H1 (cell line): ENCODE measurements around the gene DOK3. TPM values are rescaled to one million over a fixed set of nuclear protein-coding genes. Genes with fewer than 3 reads are reported as not detected.

ENCODE experiments used
- CTCF ChIA-PET: fragments of 300-600 bp; sonication (Branson Sonifier 250); formaldehyde crosslinking; loops from one replicate; lab custom pipeline; 2021; ENCODE audit not compliant: partially characterized antibody; lab: Charles Lee
- POLR2A ChIA-PET: fragments of 300-600 bp; sonication (Branson Sonifier 250); formaldehyde crosslinking; loops from one replicate; lab custom pipeline; 2021; ENCODE audit warnings: inconsistent platforms; ENCODE audit not compliant: partially characterized antibody; lab: Charles Lee
- DNase-seq, 2 experiments: peaks; one replicate each; pipeline versions ENCODE4 v3.0.0 to v3.0.0-alpha.2; 2010 to 2022; ENCODE audit warnings: low spot score in 2 of 2, low read depth in 1 of 2, mixed read lengths in 1 of 2
- FAIRE-seq: peaks from 2 replicates; lab custom pipeline; 2011; peaks lifted over from hg19 to GRCh38; lab: Jason Lieb, UNC
- H2AFZ ChIP-seq: 2 replicates; pipeline ENCODE4 v1.8.1; 2012; ENCODE audit warnings: low read length, inconsistent platforms
- H2AK5ac ChIP-seq: 2 replicates; pipeline ENCODE4 v1.6.1; 2013; ENCODE audit warnings: low read depth, low read length
- H2BK120ac ChIP-seq: replicated peaks from 2 replicates; pipeline ENCODE3; 2013; ENCODE audit warnings: low read depth, low read length, inconsistent platforms
- H2BK12ac ChIP-seq: 2 replicates; pipeline ENCODE4 v1.6.1; 2013; ENCODE audit warnings: low read depth, low read length
- H2BK15ac ChIP-seq: 2 replicates; pipeline ENCODE4 v1.6.1; 2013; ENCODE audit warnings: low read length
- H2BK20ac ChIP-seq: 2 replicates; pipeline ENCODE4 v1.6.1; 2013; ENCODE audit warnings: low read length
- H2BK5ac ChIP-seq: 2 replicates; pipeline ENCODE4 v1.6.1; 2013; ENCODE audit warnings: low read depth, low read length
- H3K14ac ChIP-seq: 2 replicates; pipeline ENCODE4 v1.6.1; 2013; ENCODE audit warnings: inconsistent platforms; ENCODE audit not compliant: insufficient read length
- H3K18ac ChIP-seq: 2 replicates; pipeline ENCODE4 v1.6.1; 2013; ENCODE audit warnings: low read length; ENCODE audit errors: extremely low read depth
- H3K23ac ChIP-seq: 2 replicates; pipeline ENCODE4 v1.6.1; 2013; ENCODE audit warnings: inconsistent platforms; ENCODE audit not compliant: insufficient read length
- H3K23me2 ChIP-seq: 2 replicates; pipeline ENCODE4 v1.6.1; 2013; ENCODE audit warnings: low read depth, low read length
- H3K27ac ChIP-seq: 2 replicates; pipeline ENCODE4 v1.6.1; 2011; ENCODE audit warnings: low read depth, low read length, inconsistent platforms
- H3K27me3 ChIP-seq, 4 experiments: replicated peaks in 1 of 4; 1 replicate in 1 of 4; 2 replicates in 3 of 4; pipeline versions ENCODE4 v1.6.1 to v1.8.1; 2011 to 2013; ENCODE audit warnings: low read length in 3 of 4, mild to moderate bottlenecking in 3 of 4, inconsistent platforms in 2 of 4, mixed read lengths in 2 of 4, moderate library complexity in 1 of 4; ENCODE audit not compliant: control insufficient read depth in 3 of 4, insufficient read depth in 3 of 4; ENCODE audit errors: extremely low read depth in 1 of 4
- H3K36me3 ChIP-seq, 4 experiments: 2 replicates each; pipeline versions ENCODE4 v1.6.1 to v1.8.1; 2011 to 2013; ENCODE audit warnings: mild to moderate bottlenecking in 4 of 4, low read length in 3 of 4, moderate library complexity in 2 of 4, control low read depth in 1 of 4, inconsistent platforms in 1 of 4; ENCODE audit not compliant: insufficient read depth in 4 of 4, control insufficient read depth in 2 of 4
- H3K4ac ChIP-seq: replicated peaks from 2 replicates; pipeline ENCODE3; 2013; ENCODE audit warnings: low read length, low read depth, mixed read lengths, inconsistent platforms; ENCODE audit not compliant: insufficient read length
- H3K4me1 ChIP-seq, 4 experiments: replicated peaks in 1 of 4; 1 replicate in 1 of 4; 2 replicates in 3 of 4; pipeline versions ENCODE4 v1.6.1 to v1.8.1; 2011 to 2013; ENCODE audit warnings: low read length in 3 of 4, inconsistent platforms in 2 of 4, mixed read lengths in 1 of 4; ENCODE audit not compliant: insufficient read depth in 4 of 4, control insufficient read depth in 3 of 4
- H3K4me2 ChIP-seq, 2 experiments: 2 replicates each; pipeline versions ENCODE4 v1.6.1 to v1.8.1; 2011 to 2013; ENCODE audit warnings: low read depth in 2 of 2, low read length in 2 of 2, control low read depth in 1 of 2, inconsistent platforms in 1 of 2, mild to moderate bottlenecking in 1 of 2; ENCODE audit not compliant: insufficient read depth in 1 of 2
- H3K4me3 ChIP-seq, 4 experiments: fragments of 200-600, 300-600 bp in 1 of 4; sonication (generic), shearing (Covaris generic), sonication (Bioruptor Twin) in 1 of 4; 2 replicates each; pipeline versions ENCODE4 v1.5.1 to v1.8.1; 2011 to 2016; ENCODE audit warnings: low read length in 4 of 4, low read depth in 3 of 4, control low read depth in 2 of 4, inconsistent platforms in 2 of 4, mild to moderate bottlenecking in 2 of 4, mixed read lengths in 1 of 4, moderate library complexity in 1 of 4; ENCODE audit not compliant: insufficient read depth in 2 of 4; ENCODE audit errors: extremely low read depth in 1 of 4
- H3K56ac ChIP-seq: replicated peaks from 2 replicates; pipeline ENCODE3; 2013; ENCODE audit warnings: low read depth, mild to moderate bottlenecking, mixed read lengths, low read length, inconsistent platforms; ENCODE audit not compliant: insufficient read length
- H3K79me1 ChIP-seq: 2 replicates; pipeline ENCODE4 v1.6.1; 2013; ENCODE audit warnings: low read depth, low read length, control low read depth
- H3K79me2 ChIP-seq, 2 experiments: 2 replicates each; pipeline versions ENCODE4 v1.6.1 to v1.8.1; 2012 to 2013; ENCODE audit warnings: low read length in 2 of 2, mild to moderate bottlenecking in 2 of 2, inconsistent platforms in 1 of 2; ENCODE audit not compliant: insufficient read depth in 2 of 2, control insufficient read depth in 1 of 2
- H3K9ac ChIP-seq, 4 experiments: replicated peaks in 1 of 4; 1 replicate in 1 of 4; 2 replicates in 3 of 4; pipeline versions ENCODE4 v1.6.1 to v1.8.1; 2011 to 2013; ENCODE audit warnings: low read depth in 3 of 4, low read length in 3 of 4, control low read depth in 2 of 4, mild to moderate bottlenecking in 2 of 4, moderate library complexity in 2 of 4, inconsistent platforms in 1 of 4; ENCODE audit errors: extremely low read depth in 1 of 4
- H3K9me3 ChIP-seq, 2 experiments: 2 replicates each; pipeline versions ENCODE4 v1.6.1 to v1.8.1; 2012 to 2013; ENCODE audit warnings: mild to moderate bottlenecking in 2 of 2, moderate library complexity in 2 of 2, control low read depth in 1 of 2, inconsistent platforms in 1 of 2, low read depth in 1 of 2, low read length in 1 of 2, mixed read lengths in 1 of 2; ENCODE audit not compliant: insufficient read depth in 2 of 2
- H4K20me1 ChIP-seq, 2 experiments: replicated peaks in 1 of 2; 2 replicates each; pipeline versions ENCODE3 to v1.8.1; 2011 to 2013; ENCODE audit warnings: inconsistent platforms in 2 of 2, low read length in 2 of 2, mild to moderate bottlenecking in 1 of 2; ENCODE audit not compliant: insufficient read depth in 2 of 2, control insufficient read depth in 1 of 2
- H4K5ac ChIP-seq: 2 replicates; pipeline ENCODE4 v1.6.1; 2013; ENCODE audit warnings: low read length, low read depth, mixed read lengths, inconsistent platforms; ENCODE audit not compliant: insufficient read length
- H4K8ac ChIP-seq: 2 replicates; pipeline ENCODE4 v1.8.0; 2013; ENCODE audit warnings: mild to moderate bottlenecking, moderate library complexity, low read length, inconsistent platforms; ENCODE audit not compliant: insufficient read depth; ENCODE audit errors: extremely low read depth
- H4K91ac ChIP-seq: replicated peaks from 2 replicates; pipeline ENCODE3; 2013; ENCODE audit warnings: low read length, mixed read lengths, inconsistent platforms; ENCODE audit not compliant: insufficient read length
- CBX8 ChIP-seq: fragments of 300-800, 300-1000 bp; sonication (generic); IDR thresholded peaks from 2 replicates; pipeline ENCODE4 v1.7.1; 2016; ENCODE audit warnings: low read depth, low read length, borderline replicate concordance
- CREB1 ChIP-seq: IDR thresholded peaks from 2 replicates; pipeline ENCODE4 v1.6.1; 2012; ENCODE audit warnings: inconsistent platforms
- EZH2 ChIP-seq: fragments of 200-600 bp; sonication (generic); IDR thresholded peaks from 2 replicates; pipeline ENCODE4 v1.7.1; 2012; ENCODE audit warnings: low read depth, mild to moderate bottlenecking, moderate library complexity, low read length, inconsistent platforms; ENCODE audit not compliant: severe bottlenecking
- FOSL1 ChIP-seq: IDR thresholded peaks from 2 replicates; pipeline ENCODE4 v1.6.1; 2011; ENCODE audit warnings: mild to moderate bottlenecking, low read depth, low read length, moderate library complexity; ENCODE audit not compliant: insufficient read depth
- SIRT6 ChIP-seq: IDR thresholded peaks from one replicate; pipeline ENCODE4 v1.7.1; 2012; ENCODE audit warnings: low read length, inconsistent platforms
- SP1 ChIP-seq: IDR thresholded peaks from 2 replicates; pipeline ENCODE4 v1.6.1; 2011; ENCODE audit warnings: low read depth, low read length
- WGBS, 2 experiments: shearing (Covaris generic) in 1 of 2; methylation state at CpG; one replicate each; pipeline versions ENCODE4 v1.1.6 to v1.1.7; 2013 to 2015; ENCODE audit warnings: low lambda C conversion rate in 2 of 2, mixed read lengths in 2 of 2, inconsistent platforms in 1 of 2, low coverage in 1 of 2, missing lambda C conversion rate in 1 of 2; ENCODE audit not compliant: insufficient replicate concordance in 2 of 2, insufficient coverage in 1 of 2, insufficient read length in 1 of 2; ENCODE audit errors: extremely low coverage in 1 of 2, missing lambda C conversion rate in 1 of 2; 5-methylcytosine and 5-hydroxymethylcytosine counted together
- polyA plus RNA-seq, 7 experiments: library from polyadenylated mRNA; depleted of rRNA in 3 of 7; stranded (reverse) in 5 of 7; unstranded in 2 of 7; fragments of >200 nt in 5 of 7; fragments of 200-250 nt in 2 of 7; gene quantifications; 1 replicate in 5 of 7; 2 replicates in 1 of 7; 4 replicates in 1 of 7; pipeline versions ENCODE4 v1.2.1 to v1.2.3, GENCODE V29; 2011 to 2013; ENCODE audit warnings: missing spikeins in 2 of 7, mixed read lengths in 2 of 7
- total RNA-seq: library from RNA; stranded (reverse); fragmentation: NEBNext Ultra II Directional; extraction: Animal tissue kit (Norgen Biotek cat#: 25700); gene quantifications from 2 replicates; pipeline ENCODE4 v1.2.1, GENCODE V29; 2021
- TF ChIP-seq, protein P1 (sequence below), 3 experiments: IDR thresholded peaks; 1 replicate in 2 of 3; 2 replicates in 1 of 3; pipeline versions ENCODE4 v1.5.1 to v1.6.1; 2011; ENCODE audit warnings: low read length in 3 of 3, mild to moderate bottlenecking in 3 of 3, inconsistent platforms in 2 of 3, low read depth in 1 of 3, moderate library complexity in 1 of 3; ENCODE audit not compliant: insufficient read depth in 1 of 3; ENCODE audit errors: control extremely low read depth in 1 of 3

Gene DOK3
- total and polyA plus RNA-seq, 2 of the 8 experiments (the other 6 are each of a cell fraction or from before 2014, with no cell fraction given) = 4.2 to 6.4 TPM

DNA sequence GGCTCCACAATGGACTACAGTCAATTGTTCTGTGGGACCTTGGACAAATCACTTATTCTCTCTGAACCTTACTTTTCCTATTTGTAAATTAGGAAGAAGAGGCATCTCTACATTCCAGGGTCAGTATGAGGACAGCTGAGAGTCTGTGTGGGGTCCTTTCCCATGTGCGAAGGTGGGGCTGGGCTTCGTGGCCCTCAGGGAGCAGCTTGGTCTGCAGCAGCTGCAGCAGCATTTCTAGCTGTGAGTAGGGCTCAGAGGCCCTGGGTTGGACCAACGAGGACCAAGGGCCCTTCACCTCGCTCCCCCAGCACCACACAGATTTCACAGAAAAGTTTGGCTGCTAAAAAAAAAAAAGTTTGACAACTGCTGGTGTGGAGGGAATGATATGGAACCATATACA is 16.6 kb upstream of the DOK3 start:
- Histone ChIP-seq H4K91ac (no peak overlapping the region), H3K56ac (no peak overlapping the region), H2BK12ac (no peak overlapping the region), H3K4me1 (no peaks in the 10 kb centered on the region), H2BK120ac (no peak overlapping the region), H2AK5ac (no peak overlapping the region), H3K36me3 (peaks cover 28 to 72% (median 46%) of the 10 kb centered on the region in 4 experiments; a peak in 7 of 8 replicates), H3K23ac (no peak overlapping the region), H3K9me3 (no peaks in the 10 kb centered on the region), H4K5ac (no peak overlapping the region), H3K4ac (no peak overlapping the region), H2AFZ (no peak overlapping the region), H2BK5ac (no peak overlapping the region), H3K4me2 (no peak overlapping the region), H2BK20ac (no peak overlapping the region), H3K79me1 (peaks cover 3% of the 10 kb centered on the region; the same call in 1 of the 2 replicates), H3K27me3 (no peaks in the 10 kb centered on the region), H3K4me3 (no peak overlapping the region), H3K27ac (no peak overlapping the region), H3K14ac (no peak overlapping the region), H4K20me1 (peaks cover 9% of the 10 kb centered on the region in 2 experiments), H3K79me2 (no peaks in the 10 kb centered on the region; a peak in 1 of 4 replicates), H4K8ac (no peak overlapping the region), H3K9ac (no peak overlapping the region), H3K23me2 (no peaks in the 10 kb centered on the region), H3K18ac (no peak overlapping the region), H2BK15ac (no peak overlapping the region)
- FAIRE-seq (no peak), DNase-seq (no peak)
- 87% methylated on average over 4 of the region's 4 CpGs; no CpG with 5 or more reads in 1 of the 2 experiments for WGBS, 2 experiments
- no peak for TF ChIP-seq SIRT6
- TF ChIP-seq CBX8 = no peak
- TF ChIP-seq EZH2 = no peak
- no peak for TF ChIP-seq FOSL1
- no peak for TF ChIP-seq CREB1
- no peak for TF ChIP-seq SP1
- TF ChIP-seq, protein P1, sequence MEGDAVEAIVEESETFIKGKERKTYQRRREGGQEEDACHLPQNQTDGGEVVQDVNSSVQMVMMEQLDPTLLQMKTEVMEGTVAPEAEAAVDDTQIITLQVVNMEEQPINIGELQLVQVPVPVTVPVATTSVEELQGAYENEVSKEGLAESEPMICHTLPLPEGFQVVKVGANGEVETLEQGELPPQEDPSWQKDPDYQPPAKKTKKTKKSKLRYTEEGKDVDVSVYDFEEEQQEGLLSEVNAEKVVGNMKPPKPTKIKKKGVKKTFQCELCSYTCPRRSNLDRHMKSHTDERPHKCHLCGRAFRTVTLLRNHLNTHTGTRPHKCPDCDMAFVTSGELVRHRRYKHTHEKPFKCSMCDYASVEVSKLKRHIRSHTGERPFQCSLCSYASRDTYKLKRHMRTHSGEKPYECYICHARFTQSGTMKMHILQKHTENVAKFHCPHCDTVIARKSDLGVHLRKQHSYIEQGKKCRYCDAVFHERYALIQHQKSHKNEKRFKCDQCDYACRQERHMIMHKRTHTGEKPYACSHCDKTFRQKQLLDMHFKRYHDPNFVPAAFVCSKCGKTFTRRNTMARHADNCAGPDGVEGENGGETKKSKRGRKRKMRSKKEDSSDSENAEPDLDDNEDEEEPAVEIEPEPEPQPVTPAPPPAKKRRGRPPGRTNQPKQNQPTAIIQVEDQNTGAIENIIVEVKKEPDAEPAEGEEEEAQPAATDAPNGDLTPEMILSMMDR (IDR thresholded peaks at IDR 0.05; ENCODE audit: control extremely low read depth in 1 of 3, insufficient read depth in 1 of 3, low read depth in 1 of 3, low read length in 3 of 3) = no peak
- CTCF ChIA-PET = interaction anchor here (0.6 to 2.2 kb wide), 4 partner anchors 11 to 81 kb away, joined by 3 to 12 read pairs (median 4); no protein-coding TSS in a partner anchor
- POLR2A ChIA-PET = interaction anchor here (1.4 to 1.9 kb wide), 2 partner anchors 10 to 24 kb away, joined by 5 to 10 read pairs; partner anchors contain the start of gene DDX41
